Measurements from ENCODE around the gene DGKQ. TPM values are rescaled to one million over a fixed set of nuclear protein-coding genes. Genes with fewer than 3 reads are reported as not detected.

DGKQ gene
- total RNA-seq, 2 experiments from 2014 or later = 14.3 to 16.7 TPM

DNA sequence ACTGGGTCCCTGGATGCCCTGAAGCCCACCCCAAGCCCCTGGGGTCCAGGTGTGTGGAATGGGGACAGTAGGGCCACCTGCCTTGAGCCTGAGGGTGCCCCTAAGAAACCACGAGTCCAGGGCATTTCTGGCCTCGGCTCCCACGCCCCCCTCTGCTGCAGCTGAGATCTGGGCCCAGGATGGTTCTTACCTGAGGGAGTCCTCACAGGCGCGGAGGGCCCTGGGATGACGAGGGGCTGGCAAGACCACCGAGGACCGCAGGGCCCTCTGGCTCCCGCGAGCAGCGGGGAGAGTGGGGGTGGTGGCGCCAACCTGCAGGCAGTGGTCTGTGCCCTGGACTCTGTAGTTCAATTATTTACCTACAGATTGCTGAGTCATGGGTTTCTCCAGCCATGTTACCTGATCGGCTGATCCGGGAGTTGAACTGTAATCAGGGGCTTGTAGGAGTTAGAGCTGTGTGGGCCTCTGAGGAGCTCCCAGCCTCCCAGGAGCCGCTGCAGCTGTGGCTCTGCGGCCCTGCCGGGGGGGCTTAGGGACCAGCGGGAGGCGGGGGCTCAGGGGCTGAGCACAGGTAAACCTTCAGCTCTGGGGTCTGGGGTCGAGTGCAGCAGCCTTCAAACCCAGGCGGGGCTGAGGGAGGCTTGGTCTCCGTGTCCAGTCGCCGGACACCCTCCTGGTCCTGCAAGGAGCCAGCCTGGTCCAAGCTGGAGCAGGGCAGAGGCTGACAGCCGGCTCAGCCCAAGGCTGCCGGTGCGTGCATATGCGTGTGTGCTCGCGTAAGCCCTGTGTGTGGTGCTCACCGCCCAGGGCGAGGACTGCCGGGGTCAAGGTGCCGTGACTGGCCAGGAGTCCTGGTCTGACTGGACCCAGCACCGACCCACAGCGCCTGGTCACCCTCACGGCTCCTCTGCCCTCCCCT is 20.0 kb upstream of the DGKQ start, which contains the start of gene SLC26A1:
Gene SLC26A1 (minus strand): TSS at position 294 of the 919 bp plus-strand sequence. CDS start 1,701 bp downstream, outside the sequence.
- ATAC-seq = no peak
- Mint-ChIP-seq H3K27ac (no peak within 1 kb of the TSS), H3K27me3 (peaks cover 5% of the 10 kb centered on the region), H3K4me1 (ENCODE audit: low read depth) (peaks cover under 1% of the 10 kb centered on the region), H3K4me3 (no peak within 1 kb of the TSS), H3K9me3 (no peaks in the 10 kb centered on the region), H3K36me3 (ENCODE audit: low read depth) (no peaks in the 10 kb centered on the region)
- TF ChIP-seq, protein P1, sequence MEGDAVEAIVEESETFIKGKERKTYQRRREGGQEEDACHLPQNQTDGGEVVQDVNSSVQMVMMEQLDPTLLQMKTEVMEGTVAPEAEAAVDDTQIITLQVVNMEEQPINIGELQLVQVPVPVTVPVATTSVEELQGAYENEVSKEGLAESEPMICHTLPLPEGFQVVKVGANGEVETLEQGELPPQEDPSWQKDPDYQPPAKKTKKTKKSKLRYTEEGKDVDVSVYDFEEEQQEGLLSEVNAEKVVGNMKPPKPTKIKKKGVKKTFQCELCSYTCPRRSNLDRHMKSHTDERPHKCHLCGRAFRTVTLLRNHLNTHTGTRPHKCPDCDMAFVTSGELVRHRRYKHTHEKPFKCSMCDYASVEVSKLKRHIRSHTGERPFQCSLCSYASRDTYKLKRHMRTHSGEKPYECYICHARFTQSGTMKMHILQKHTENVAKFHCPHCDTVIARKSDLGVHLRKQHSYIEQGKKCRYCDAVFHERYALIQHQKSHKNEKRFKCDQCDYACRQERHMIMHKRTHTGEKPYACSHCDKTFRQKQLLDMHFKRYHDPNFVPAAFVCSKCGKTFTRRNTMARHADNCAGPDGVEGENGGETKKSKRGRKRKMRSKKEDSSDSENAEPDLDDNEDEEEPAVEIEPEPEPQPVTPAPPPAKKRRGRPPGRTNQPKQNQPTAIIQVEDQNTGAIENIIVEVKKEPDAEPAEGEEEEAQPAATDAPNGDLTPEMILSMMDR (IDR thresholded peaks at IDR 0.05) = no peak
- ChIA-PET CTCF (interaction anchor here (0.6 kb wide), 1 partner anchor 275 kb away, joined by 3 read pairs; no protein-coding TSS in a partner anchor), POLR2A (interaction anchor here (0.7 to 1.1 kb wide), 2 partner anchors 9 to 12 kb away, joined by 3 read pairs; no protein-coding TSS in a partner anchor)
- DNase-seq = no peak
- intact Hi-C loops (cut with micrococcal nuclease) = no loop called here

DNA sequence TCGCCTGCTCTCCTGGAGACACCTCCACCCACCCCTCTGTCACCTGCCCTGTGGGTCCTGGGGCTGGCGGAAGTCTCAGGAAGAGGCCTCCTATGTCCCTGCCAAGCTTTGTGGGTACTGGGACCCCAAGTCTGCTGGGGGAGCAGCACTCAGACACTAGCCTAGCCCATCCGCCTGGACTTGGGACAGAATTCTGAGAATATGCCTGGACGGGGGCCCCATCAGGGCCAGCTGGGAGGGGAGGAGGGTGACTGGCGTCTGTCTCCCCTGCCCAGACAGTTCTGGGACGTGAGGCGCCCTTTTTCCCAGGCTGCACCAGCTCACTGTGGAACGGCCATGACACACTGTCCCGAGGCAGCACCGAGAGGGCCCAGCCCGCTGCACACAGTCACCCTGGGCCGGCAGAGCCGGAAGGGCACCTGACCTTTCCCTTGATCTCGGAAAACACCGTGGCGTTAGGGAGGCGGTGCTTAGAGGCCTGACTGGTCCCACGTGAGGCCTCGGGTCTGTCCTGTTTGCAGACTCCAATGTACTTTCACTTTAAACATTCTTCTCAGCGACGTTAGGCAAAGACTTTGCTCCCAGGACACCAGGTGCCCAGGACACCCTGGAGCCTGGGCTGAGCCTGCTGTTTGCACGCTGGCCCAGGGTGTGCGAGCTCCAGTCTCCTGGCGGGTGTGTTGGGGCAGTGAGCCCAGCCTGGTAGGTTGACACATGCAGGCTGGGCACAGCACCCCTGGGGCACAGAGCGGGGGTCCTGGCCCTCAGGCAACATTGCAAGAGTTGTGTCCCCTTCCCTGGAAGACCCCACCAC is 19.1 kb upstream of the DGKQ start:
- no peak overlapping the region for H3K4me3 Mint-ChIP-seq
- TF ChIP-seq, protein P1 (IDR thresholded peaks at IDR 0.05) = no peak
- no peaks in the 10 kb centered on the region for H3K27me3 Mint-ChIP-seq
- H3K36me3 Mint-ChIP-seq (ENCODE audit: low read depth) = no peaks in the 10 kb centered on the region
- no peak overlapping the region for H3K27ac Mint-ChIP-seq
- H3K4me1 Mint-ChIP-seq (ENCODE audit: low read depth) = peaks cover 7% of the 10 kb centered on the region
- POLR2A ChIA-PET = no interaction called here
- ATAC-seq = no peak
- H3K9me3 Mint-ChIP-seq = no peaks in the 10 kb centered on the region
- DNase-seq = no peak
- intact Hi-C loops (cut with micrococcal nuclease) = no loop called here
- CTCF ChIA-PET = no interaction called here

DNA sequence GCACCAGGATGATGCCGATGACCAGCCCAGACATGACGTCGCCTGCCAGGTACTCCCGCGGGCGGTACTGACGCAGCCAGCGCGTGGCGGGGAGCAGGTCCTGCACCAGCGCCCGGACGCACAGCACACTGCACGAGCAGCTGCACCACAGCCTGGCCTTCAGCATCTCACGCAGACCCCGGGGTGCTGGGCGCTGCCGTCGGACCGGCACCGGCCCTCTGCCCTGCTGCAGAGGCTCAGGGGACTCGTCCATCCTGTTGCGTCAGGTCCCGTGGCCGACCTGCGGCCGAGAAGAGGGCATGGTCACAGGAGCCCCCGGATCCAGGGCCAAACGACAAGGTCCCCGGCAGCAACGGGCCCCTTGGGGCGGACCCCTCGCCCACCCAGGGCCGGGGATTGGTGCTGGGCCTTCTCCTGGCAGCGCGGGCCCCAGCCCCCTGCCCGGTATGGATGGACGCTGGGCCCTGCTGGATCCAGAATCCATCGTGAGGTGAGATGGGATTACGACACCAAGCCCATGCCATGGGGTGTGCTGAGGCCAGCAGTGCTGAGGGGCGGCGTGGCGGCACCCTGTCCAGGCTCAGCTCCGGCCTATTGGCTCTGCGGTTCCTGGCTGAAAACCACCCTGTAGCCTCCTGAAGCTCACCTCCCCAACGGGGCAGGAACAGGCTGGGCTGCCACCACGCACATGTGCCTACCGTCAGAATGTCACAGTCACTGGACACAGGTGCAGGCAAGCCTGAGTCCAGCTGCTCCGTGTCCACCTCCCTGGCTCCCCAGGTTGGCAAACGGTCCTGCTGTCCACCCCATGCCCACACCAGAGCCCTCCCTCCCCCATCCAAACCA is 18.3 kb upstream of the DGKQ start:
- DNase-seq (no peak), ATAC-seq (no peak)
- Mint-ChIP-seq H3K9me3 (no peaks in the 10 kb centered on the region), H3K27ac (no peak overlapping the region), H3K36me3 (ENCODE audit: low read depth) (no peaks in the 10 kb centered on the region), H3K27me3 (no peaks in the 10 kb centered on the region), H3K4me1 (ENCODE audit: low read depth) (peaks cover 9% of the 10 kb centered on the region), H3K4me3 (no peak overlapping the region)
- CTCF ChIA-PET = no interaction called here
- POLR2A ChIA-PET = interaction anchor here (1.0 kb wide), 1 partner anchor 59 kb away, joined by 3 read pairs; the partner anchor contains the start of genes GAK and TMEM175
- intact Hi-C loops (cut with micrococcal nuclease) = no loop called here
- TF ChIP-seq, protein P1 (IDR thresholded peaks at IDR 0.05) = no peak

- H3K36me3 Mint-ChIP-seq (ENCODE audit: low read depth) = no peaks in the 10 kb centered on the region
- DNase-seq = no peak
- CTCF ChIA-PET = no interaction called here
Observed at GRCh38 chr4:990746-991367, 17.5 kb upstream of the DGKQ start.

More at GRCh38 chr4:990746-991367, 17.5 kb upstream of the DGKQ start:
- intact Hi-C loops (cut with micrococcal nuclease) = no loop called here
- Mint-ChIP-seq H3K4me1 (ENCODE audit: low read depth) (peaks cover 11% of the 10 kb centered on the region), H3K9me3 (no peaks in the 10 kb centered on the region), H3K27me3 (no peaks in the 10 kb centered on the region), H3K4me3 (no peak overlapping the region), H3K27ac (no peak overlapping the region)
- no peak for ATAC-seq
- TF ChIP-seq, protein P1 (IDR thresholded peaks at IDR 0.05) = no peak
- POLR2A ChIA-PET = interaction anchor here (1.0 kb wide), 1 partner anchor 59 kb away, joined by 3 read pairs; the partner anchor contains the start of genes GAK and TMEM175
